Trophoblast cell (in vitro differentiated cells and primary cell): ENCODE measurements around the gene FCMR. TPM values are rescaled to one million over a fixed set of nuclear protein-coding genes. Genes with fewer than 3 reads are reported as not detected.

Source experiments
- DNase-seq, 2 donors: peaks; one replicate each; pipeline ENCODE4 v3.0.0-alpha.2; 2016
- H2AFZ ChIP-seq: 2 replicates; pipeline ENCODE4 v1.6.1; 2013; ENCODE audit warnings: low read length, moderate library complexity, mild to moderate bottlenecking; ENCODE audit not compliant: insufficient read depth, poor library complexity
- H2AK5ac ChIP-seq: 2 replicates; pipeline ENCODE4 v1.6.1; 2013; ENCODE audit warnings: mild to moderate bottlenecking, low read length
- H2BK120ac ChIP-seq: 2 replicates; pipeline ENCODE4 v1.6.1; 2013; ENCODE audit warnings: low read length, mild to moderate bottlenecking, moderate library complexity; ENCODE audit not compliant: insufficient read depth, poor library complexity
- H2BK12ac ChIP-seq: 2 replicates; pipeline ENCODE4 v1.6.1; 2013; ENCODE audit warnings: mild to moderate bottlenecking, low read length, moderate library complexity
- H2BK5ac ChIP-seq: 2 replicates; pipeline ENCODE4 v1.6.1; 2013; ENCODE audit warnings: low read length, low read depth, moderate library complexity, mild to moderate bottlenecking; ENCODE audit not compliant: poor library complexity
- H3K14ac ChIP-seq: 2 replicates; pipeline ENCODE4 v1.6.1; 2013; ENCODE audit warnings: mild to moderate bottlenecking, low read length
- H3K18ac ChIP-seq: 2 replicates; pipeline ENCODE4 v1.6.1; 2013; ENCODE audit warnings: mild to moderate bottlenecking, low read length
- H3K23ac ChIP-seq: 2 replicates; pipeline ENCODE4 v1.6.1; 2013; ENCODE audit warnings: low read length
- H3K27ac ChIP-seq: 2 replicates; pipeline ENCODE4 v1.5.1; 2013; ENCODE audit warnings: low read depth, mild to moderate bottlenecking, inconsistent platforms, low read length, moderate library complexity
- H3K27me3 ChIP-seq: 2 replicates; pipeline ENCODE4 v1.6.1; 2013; ENCODE audit warnings: inconsistent platforms, mild to moderate bottlenecking, low read length, moderate library complexity; ENCODE audit not compliant: insufficient read depth
- H3K36me3 ChIP-seq, 2 experiments: 1 replicate in 1 of 2; 2 replicates in 1 of 2; pipeline ENCODE4 v1.6.1; 2013; ENCODE audit warnings: low read length in 2 of 2, mild to moderate bottlenecking in 2 of 2, moderate library complexity in 1 of 2; ENCODE audit not compliant: insufficient read depth in 2 of 2, control insufficient read depth in 1 of 2
- H3K4ac ChIP-seq: 2 replicates; pipeline ENCODE4 v1.6.1; 2013; ENCODE audit warnings: low read depth, mild to moderate bottlenecking, low read length, moderate library complexity
- H3K4me1 ChIP-seq, 2 experiments: 1 replicate in 1 of 2; 2 replicates in 1 of 2; pipeline ENCODE4 v1.6.1; 2013; ENCODE audit warnings: low read length in 2 of 2, mild to moderate bottlenecking in 2 of 2, moderate library complexity in 1 of 2; ENCODE audit not compliant: insufficient read depth in 2 of 2, control insufficient read depth in 1 of 2
- H3K4me2 ChIP-seq: 2 replicates; pipeline ENCODE4 v1.6.1; 2013; ENCODE audit warnings: inconsistent platforms, mild to moderate bottlenecking, low read length, moderate library complexity
- H3K4me3 ChIP-seq: 2 replicates; pipeline ENCODE4 v1.5.1; 2013; ENCODE audit warnings: mild to moderate bottlenecking, low read depth, low read length, inconsistent platforms
- H3K79me1 ChIP-seq: one replicate; pipeline ENCODE4 v1.6.1; 2013; ENCODE audit warnings: low read length
- H3K79me2 ChIP-seq: 2 replicates; pipeline ENCODE4 v1.6.1; 2013; ENCODE audit warnings: low read length, mild to moderate bottlenecking; ENCODE audit not compliant: control insufficient read depth, insufficient read depth, poor library complexity
- H3K9ac ChIP-seq: 2 replicates; pipeline ENCODE4 v1.6.1; 2013; ENCODE audit warnings: mild to moderate bottlenecking, low read length
- H3K9me3 ChIP-seq: 2 replicates; pipeline ENCODE4 v1.6.1; 2013; ENCODE audit warnings: low read depth, mild to moderate bottlenecking, control low read depth, inconsistent platforms, low read length; ENCODE audit not compliant: insufficient read depth
- H4K12ac ChIP-seq: 2 replicates; pipeline ENCODE4 v1.6.1; 2013; ENCODE audit warnings: low read depth, mild to moderate bottlenecking, low read length, moderate library complexity
- H4K8ac ChIP-seq: 2 replicates; pipeline ENCODE4 v1.6.1; 2013; ENCODE audit warnings: low read depth, mild to moderate bottlenecking, low read length, moderate library complexity
- H4K91ac ChIP-seq: one replicate; pipeline ENCODE4 v1.6.1; 2013; ENCODE audit warnings: low read depth, mild to moderate bottlenecking, low read length, moderate library complexity
- WGBS: extraction: QIAGEN DNeasy Blood & Tissue Kit; methylation state at CpG from one replicate; pipeline ENCODE4 v1.1.7; 2013; ENCODE audit warnings: missing lambda C conversion rate; ENCODE audit not compliant: insufficient read length, insufficient coverage; ENCODE audit errors: extremely low coverage; 5-methylcytosine and 5-hydroxymethylcytosine counted together
- polyA plus RNA-seq: library from polyadenylated mRNA; stranded (reverse); fragments of 200-250 nt; gene quantifications from 2 replicates; pipeline ENCODE4 v1.2.3, GENCODE V29; 2013

The FCMR gene, protein sequence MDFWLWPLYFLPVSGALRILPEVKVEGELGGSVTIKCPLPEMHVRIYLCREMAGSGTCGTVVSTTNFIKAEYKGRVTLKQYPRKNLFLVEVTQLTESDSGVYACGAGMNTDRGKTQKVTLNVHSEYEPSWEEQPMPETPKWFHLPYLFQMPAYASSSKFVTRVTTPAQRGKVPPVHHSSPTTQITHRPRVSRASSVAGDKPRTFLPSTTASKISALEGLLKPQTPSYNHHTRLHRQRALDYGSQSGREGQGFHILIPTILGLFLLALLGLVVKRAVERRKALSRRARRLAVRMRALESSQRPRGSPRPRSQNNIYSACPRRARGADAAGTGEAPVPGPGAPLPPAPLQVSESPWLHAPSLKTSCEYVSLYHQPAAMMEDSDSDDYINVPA
- polyA plus RNA-seq, result 0.07 and 0.19 TPM in 2 replicates

DNA sequence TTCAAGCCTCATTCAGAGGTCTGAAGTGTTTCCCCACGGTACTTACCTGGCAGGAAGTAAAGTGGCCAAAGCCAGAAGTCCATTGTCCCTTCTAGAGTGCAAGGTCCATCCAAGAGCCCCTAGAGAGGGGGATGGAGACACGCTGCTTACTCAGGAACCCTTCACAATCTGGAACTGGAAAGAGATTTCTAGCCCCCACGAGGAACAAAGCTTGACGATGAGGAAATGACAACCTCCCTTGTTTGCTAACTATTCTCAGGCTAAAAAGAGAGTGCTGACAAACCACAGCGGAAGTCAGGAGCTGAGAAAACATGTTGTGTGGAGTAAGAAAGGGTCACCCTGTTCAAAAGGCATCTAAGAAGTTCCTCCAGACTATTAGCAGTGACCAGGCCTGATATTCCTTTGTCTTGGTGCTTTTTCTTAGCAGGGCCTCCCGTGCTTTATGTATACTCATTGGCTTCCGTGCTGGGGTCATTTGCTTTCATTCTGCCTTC lies at the start of gene FCMR:
Gene FCMR (minus strand): TSS at position 170 of the 494 bp plus-strand sequence. CDS start 87 bp downstream, at position 83.
- Histone ChIP-seq H4K8ac (no peak within 1 kb of the TSS), H3K23ac (no peak within 1 kb of the TSS), H3K9ac (no peak within 1 kb of the TSS), H3K4ac (no peak within 1 kb of the TSS), H3K27me3 (no peaks in the 10 kb centered on the region), H2BK12ac (no peak within 1 kb of the TSS), H2BK5ac (no peak within 1 kb of the TSS), H4K12ac (no peak within 1 kb of the TSS), H3K18ac (no peak within 1 kb of the TSS), H2AFZ (no peak within 1 kb of the TSS), H3K9me3 (peaks cover 10% of the 10 kb centered on the region), H3K36me3 (no peaks in the 10 kb centered on the region), H3K4me1 (no peaks in the 10 kb centered on the region), H3K79me1 (no peaks in the 10 kb centered on the region), H3K27ac (no peak within 1 kb of the TSS), H3K4me3 (no peak within 1 kb of the TSS), H3K79me2 (no peaks in the 10 kb centered on the region), H4K91ac (no peak within 1 kb of the TSS), H2BK120ac (no peak within 1 kb of the TSS), H3K4me2 (no peak within 1 kb of the TSS), H2AK5ac (no peak within 1 kb of the TSS), H3K14ac (no peak within 1 kb of the TSS)
- DNase-seq, result no peak
- no CpG with 5 or more reads among the region's 7 CpGs for WGBS

DNA sequence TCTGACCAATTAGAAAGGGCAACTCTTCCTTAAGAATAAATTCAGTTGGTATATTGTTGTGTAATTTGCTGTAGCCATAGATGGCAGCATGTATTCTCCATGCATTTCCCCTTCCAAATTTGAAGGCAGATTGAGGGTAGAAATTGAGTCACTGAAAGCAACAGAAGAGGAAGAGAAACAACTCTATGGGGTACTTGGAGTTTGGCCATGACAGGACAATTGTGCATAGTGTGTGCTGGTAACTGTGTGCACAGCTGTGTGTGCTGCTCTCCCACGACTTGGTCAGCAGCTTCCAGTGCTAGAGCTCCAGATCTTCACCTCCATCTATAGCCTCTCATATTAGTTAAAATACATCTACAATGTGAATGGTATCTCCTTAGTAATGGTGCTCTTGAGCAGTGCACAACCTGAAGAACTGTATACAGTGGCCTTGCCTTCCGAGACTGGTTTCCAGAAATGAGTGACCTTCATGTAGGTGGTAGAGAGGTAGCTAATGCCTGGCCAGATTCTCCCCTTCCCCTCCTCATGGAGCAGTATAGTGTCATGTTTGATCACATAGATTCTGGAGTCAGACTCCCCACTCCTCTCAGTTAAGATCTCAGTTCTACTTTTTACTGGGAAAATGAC lies 49.4 kb upstream of the FCMR start:
- H3K23ac ChIP-seq, result no peak overlapping the region
- no peak overlapping the region for H3K4ac ChIP-seq
- no peak overlapping the region for H4K12ac ChIP-seq
- H2BK120ac ChIP-seq, result no peak overlapping the region
- H3K9ac ChIP-seq, result no peak overlapping the region
- H3K14ac ChIP-seq, result no peak overlapping the region
- H3K18ac ChIP-seq, result no peak overlapping the region
- H4K8ac ChIP-seq, result no peak overlapping the region
- H3K4me2 ChIP-seq, result no peak overlapping the region
- peak in 1 of 2 donors; percentile 10 for DNase-seq
- no peaks in the 10 kb centered on the region for H3K27me3 ChIP-seq
- H3K4me3 ChIP-seq, result no peak overlapping the region
- no peak overlapping the region for H2BK5ac ChIP-seq
- H3K27ac ChIP-seq, result no peak overlapping the region
- no peaks in the 10 kb centered on the region for H3K79me1 ChIP-seq
- H3K9me3 ChIP-seq, result no peaks in the 10 kb centered on the region
- H3K36me3 ChIP-seq, result no peaks in the 10 kb centered on the region
- WGBS, result no CpG with 5 or more reads among the region's 2 CpGs
- no peaks in the 10 kb centered on the region for H3K79me2 ChIP-seq
- no peak overlapping the region for H2AFZ ChIP-seq
- no peaks in the 10 kb centered on the region for H3K4me1 ChIP-seq
- no peak overlapping the region for H2BK12ac ChIP-seq
- H2AK5ac ChIP-seq, result no peak overlapping the region
- H4K91ac ChIP-seq, result no peak overlapping the region

DNA sequence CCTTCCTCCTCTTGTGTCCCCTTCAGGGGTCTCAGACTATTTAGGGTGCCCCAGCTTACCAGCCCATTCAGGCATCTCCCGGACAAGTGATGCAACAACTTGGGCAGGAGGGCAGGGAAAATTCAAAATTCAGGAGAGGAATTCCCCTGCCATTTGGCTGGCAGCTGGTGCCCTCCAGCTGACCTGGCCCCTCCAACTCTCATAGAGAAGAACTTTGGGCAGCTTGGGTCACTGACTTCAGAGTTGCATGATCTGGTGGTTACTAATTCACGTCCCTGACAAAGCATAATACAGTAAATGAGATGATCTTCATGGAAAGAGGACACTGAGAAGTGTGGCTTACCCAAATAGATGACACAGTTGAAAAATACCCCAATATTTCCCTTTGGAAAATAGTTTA lies 48.7 kb upstream of the FCMR start, which contains the start of gene FCAMR:
Gene FCAMR (minus strand): TSS at position 15 of the 400 bp plus-strand sequence. CDS start 335 bp downstream, outside the sequence.
- DNase-seq, result no peak
- Histone ChIP-seq H3K36me3 (no peaks in the 10 kb centered on the region), H3K79me2 (no peaks in the 10 kb centered on the region), H4K91ac (no peak within 1 kb of the TSS), H3K79me1 (no peaks in the 10 kb centered on the region), H2AFZ (no peak within 1 kb of the TSS), H3K9ac (no peak within 1 kb of the TSS), H3K4me3 (no peak within 1 kb of the TSS), H4K8ac (no peak within 1 kb of the TSS), H3K9me3 (no peaks in the 10 kb centered on the region), H3K18ac (no peak within 1 kb of the TSS), H3K4me1 (no peaks in the 10 kb centered on the region), H3K27ac (no peak within 1 kb of the TSS), H2BK120ac (no peak within 1 kb of the TSS), H4K12ac (no peak within 1 kb of the TSS), H2BK5ac (no peak within 1 kb of the TSS), H3K23ac (no peak within 1 kb of the TSS), H3K14ac (no peak within 1 kb of the TSS), H3K27me3 (no peaks in the 10 kb centered on the region), H2AK5ac (no peak within 1 kb of the TSS), H3K4ac (no peak within 1 kb of the TSS), H2BK12ac (no peak within 1 kb of the TSS), H3K4me2 (no peak within 1 kb of the TSS)
- no CpG with 5 or more reads among the region's 2 CpGs for WGBS

DNA sequence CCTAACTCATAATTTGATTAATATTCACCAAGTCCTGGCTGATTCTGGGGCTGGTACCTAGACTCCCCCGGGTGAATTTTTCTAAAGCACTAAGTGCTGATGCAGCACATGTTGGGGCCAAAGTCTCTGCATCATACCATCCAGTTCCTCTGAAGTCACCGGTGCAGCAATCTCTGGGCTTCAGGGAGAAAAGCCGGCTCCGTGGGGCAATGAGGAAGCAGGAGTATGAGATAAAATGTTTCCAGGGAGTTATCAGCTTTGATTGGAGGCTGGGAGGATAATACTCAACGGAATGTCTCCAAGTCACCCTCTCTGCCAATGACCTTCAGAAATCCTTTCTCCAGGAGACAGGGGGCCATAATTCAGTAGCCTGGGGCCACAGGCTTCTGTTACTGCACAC lies 47.3 kb upstream of the FCMR start:
- Histone ChIP-seq H3K4me1 (no peaks in the 10 kb centered on the region), H3K4me2 (no peak overlapping the region), H3K79me1 (no peaks in the 10 kb centered on the region), H2AFZ (no peak overlapping the region), H3K9ac (no peak overlapping the region), H3K14ac (no peak overlapping the region), H4K12ac (no peak overlapping the region), H3K27ac (no peak overlapping the region), H3K36me3 (no peaks in the 10 kb centered on the region), H3K18ac (no peak overlapping the region), H2BK5ac (no peak overlapping the region), H2AK5ac (no peak overlapping the region), H3K27me3 (no peaks in the 10 kb centered on the region), H3K4ac (no peak overlapping the region), H3K4me3 (no peak overlapping the region), H3K9me3 (no peaks in the 10 kb centered on the region), H4K8ac (no peak overlapping the region), H2BK12ac (no peak overlapping the region), H3K79me2 (no peaks in the 10 kb centered on the region), H3K23ac (no peak overlapping the region), H4K91ac (no peak overlapping the region), H2BK120ac (no peak overlapping the region)
- DNase-seq, result no peak
- WGBS, result no CpG with 5 or more reads among the region's 5 CpGs
